H1 (cell line): ENCODE data around the gene NAA10. TPM values are rescaled to one million over a fixed set of nuclear protein-coding genes. Genes with fewer than 3 reads are reported as not detected.

Experiments
- ASH2L ChIP-seq: fragments of 200-600, 300-600 bp; sonication (generic); IDR thresholded peaks from one replicate; pipeline ENCODE4 v1.7.1; 2017; ENCODE audit warnings: low read length
- CEBPB ChIP-seq: IDR thresholded peaks from 2 replicates; pipeline ENCODE4 v1.6.1; 2012; ENCODE audit warnings: low read depth, low read length
- GABPA ChIP-seq: IDR thresholded peaks from 2 replicates; pipeline ENCODE4 v1.6.1; 2011; ENCODE audit warnings: mild to moderate bottlenecking, low read length, moderate library complexity, borderline replicate concordance; ENCODE audit not compliant: insufficient read depth
- KDM4A ChIP-seq: IDR thresholded peaks from one replicate; pipeline ENCODE4 v1.7.1; 2012; ENCODE audit warnings: low read depth, mild to moderate bottlenecking, moderate library complexity, low read length, inconsistent platforms; ENCODE audit not compliant: severe bottlenecking
- KDM5A ChIP-seq: fragments of 200-600 bp; IDR thresholded peaks from 2 replicates; pipeline ENCODE4 v1.7.1; 2012; ENCODE audit warnings: mild to moderate bottlenecking, low read length, inconsistent platforms, mixed read lengths
- POU5F1 ChIP-seq: IDR thresholded peaks from 2 replicates; pipeline ENCODE4 v1.6.1; 2011; ENCODE audit warnings: low read depth, mild to moderate bottlenecking, low read length, moderate library complexity
- RNF2 ChIP-seq: fragments of 200-900, 300-1000 bp; sonication (generic); IDR thresholded peaks from 2 replicates; pipeline ENCODE4 v1.7.1; 2016; ENCODE audit warnings: borderline replicate concordance, low read depth, mild to moderate bottlenecking, antibody characterized with exemption, low read length; ENCODE audit not compliant: poor library complexity, severe bottlenecking; ENCODE audit errors: missing control alignments
- USF2 ChIP-seq: IDR thresholded peaks from 2 replicates; pipeline ENCODE4 v1.6.1; 2011; ENCODE audit warnings: low read length, improper control_type of control experiment
- polyA plus RNA-seq, 7 experiments: library from polyadenylated mRNA; depleted of rRNA in 3 of 7; stranded (reverse) in 5 of 7; unstranded in 2 of 7; fragments of >200 nt in 5 of 7; fragments of 200-250 nt in 2 of 7; gene quantifications; 1 replicate in 5 of 7; 2 replicates in 1 of 7; 4 replicates in 1 of 7; pipeline versions ENCODE4 v1.2.1 to v1.2.3, GENCODE V29; 2011 to 2013; ENCODE audit warnings: missing spikeins in 2 of 7, mixed read lengths in 2 of 7
- total RNA-seq: library from RNA; stranded (reverse); fragmentation: NEBNext Ultra II Directional; extraction: Animal tissue kit (Norgen Biotek cat#: 25700); gene quantifications from 2 replicates; pipeline ENCODE4 v1.2.1, GENCODE V29; 2021

The NAA10 gene
- total and polyA plus RNA-seq, 2 of the 8 experiments (the other 6 are each of a cell fraction or from before 2014, with no cell fraction given), result 80.4 to 98.8 TPM

DNA sequence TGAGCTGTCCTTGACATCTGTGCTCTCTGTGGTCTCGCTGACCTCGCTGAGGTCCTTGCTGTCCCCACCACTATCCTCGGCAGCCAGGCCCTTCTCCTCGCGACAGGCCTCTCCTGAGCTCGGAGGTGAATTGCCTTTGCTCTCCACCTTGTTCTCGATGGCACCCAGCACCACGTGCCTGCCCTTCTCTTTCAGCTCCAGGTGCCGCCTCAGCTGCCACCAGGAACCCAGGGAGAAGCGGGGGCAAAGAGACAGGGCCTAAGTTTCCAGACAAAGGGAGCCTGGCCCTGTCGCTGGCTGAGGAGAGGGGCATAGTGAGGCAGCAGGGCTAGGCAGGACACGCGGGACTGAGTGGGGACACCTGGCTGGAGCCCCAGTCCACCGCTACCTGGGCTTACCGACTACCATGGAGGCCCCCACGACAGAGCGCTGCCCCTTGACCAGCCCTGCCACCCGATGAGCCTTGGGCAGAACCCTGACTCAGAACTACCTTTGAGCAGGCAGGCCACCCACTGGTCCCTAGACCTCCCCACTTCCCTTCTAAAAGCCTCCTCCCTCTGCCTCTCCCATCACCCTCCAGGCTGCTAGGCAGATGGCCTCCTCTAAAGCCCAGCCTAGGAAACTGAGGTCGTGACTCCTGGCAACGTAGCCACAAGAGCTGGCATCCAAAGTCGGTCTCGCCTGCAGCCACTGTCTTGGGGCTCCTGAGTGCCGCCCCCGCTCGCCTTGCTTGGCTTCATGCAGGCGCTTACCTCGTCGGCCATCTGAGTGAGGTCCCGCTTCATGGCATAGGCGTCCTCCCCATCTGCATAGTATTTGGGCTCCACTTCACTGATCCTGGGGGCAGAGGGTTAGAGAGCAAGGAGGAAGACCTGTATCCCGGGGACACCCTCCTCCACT lies 4.6 kb downstream of the NAA10 start (continued):
- TF ChIP-seq GABPA, result no peak
- TF ChIP-seq ASH2L, result no peak
- no peak for TF ChIP-seq USF2
- TF ChIP-seq POU5F1, result no peak
- no peak for TF ChIP-seq RNF2
- no peak for TF ChIP-seq KDM4A
- TF ChIP-seq KDM5A, result no peak
- no peak for TF ChIP-seq CEBPB
- TF ChIP-seq, all 59 proteins: peak for 0
